Hematopoietic multipotent progenitor cell treated with erythropoietin and hydrocortisone succinate and interleukin-3 and kit ligand, for 8 days (in vitro differentiated cells): ENCODE results near the gene DPY19L1.
A peak's percentile ranks its signal among the peaks of the same experiment; 100 is the strongest.
"Not testable (repeated sequence)": the region's sequence is repeated elsewhere in the genome, so short reads cannot be mapped to it uniquely, and the experiment has no call there.

Source experiments
- DNase-seq: peaks from one replicate; pipeline ENCODE4 v3.0.0-alpha.2; 2015

The DPY19L1 gene

DNA sequence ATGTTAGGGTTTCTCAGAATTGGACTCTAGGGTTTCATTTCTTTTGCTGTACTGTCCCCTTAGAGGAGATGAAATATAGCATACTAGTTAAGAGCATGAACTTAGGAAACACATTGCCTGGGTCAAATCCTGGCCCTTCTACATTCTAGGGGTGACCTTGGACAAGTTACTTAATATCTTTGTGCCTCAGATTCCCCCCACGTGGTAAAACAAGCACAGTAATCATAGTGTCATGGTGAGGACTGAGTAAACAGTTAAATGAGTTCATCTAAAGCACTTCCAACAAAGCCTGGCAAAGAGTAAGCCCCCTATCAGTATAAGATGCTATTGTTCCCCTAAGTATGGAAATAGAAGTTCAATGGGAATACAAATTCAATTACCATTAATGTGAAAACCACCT lies 5.1 kb downstream of the DPY19L1 start:
- DNase-seq: no peak

DNA sequence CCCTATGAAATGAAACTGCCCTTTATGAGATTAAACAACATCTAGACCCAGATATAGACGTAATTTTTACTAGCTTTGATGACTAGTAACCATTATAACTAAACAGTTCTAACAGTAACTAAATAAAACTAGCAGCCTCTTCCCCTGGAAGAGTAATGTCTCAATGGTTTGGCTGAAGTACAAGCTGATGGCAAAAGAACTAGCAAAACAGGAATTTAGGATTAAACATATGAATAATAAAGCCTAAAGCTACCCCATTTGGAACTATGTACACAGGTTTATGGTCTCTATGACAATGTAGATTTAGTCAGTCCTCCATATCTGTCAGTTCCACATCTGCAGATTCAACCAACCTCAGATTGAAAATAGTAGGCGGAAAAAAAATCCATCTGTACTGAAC lies 6.4 kb downstream of the DPY19L1 start:
- DNase-seq: no peak

DNA sequence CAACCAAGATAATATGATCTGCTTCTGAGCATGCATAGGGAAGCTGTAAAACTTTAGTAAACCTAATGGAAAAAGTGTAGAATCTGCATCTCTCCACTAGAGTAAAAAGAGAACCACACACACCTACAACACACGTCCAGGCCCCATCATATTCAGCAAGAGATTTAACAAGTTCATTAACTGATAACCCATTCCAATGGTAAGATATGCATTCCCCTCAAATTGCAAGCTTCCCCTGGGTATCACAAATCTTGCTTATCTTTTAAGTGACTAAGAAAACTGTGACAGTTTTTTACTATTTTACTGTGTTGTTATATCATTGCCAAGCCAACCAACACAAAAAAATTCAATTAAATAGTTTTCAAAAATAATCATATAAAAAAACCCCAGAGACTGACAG lies 8.0 kb downstream of the DPY19L1 start:
- DNase-seq: no peak

DNA sequence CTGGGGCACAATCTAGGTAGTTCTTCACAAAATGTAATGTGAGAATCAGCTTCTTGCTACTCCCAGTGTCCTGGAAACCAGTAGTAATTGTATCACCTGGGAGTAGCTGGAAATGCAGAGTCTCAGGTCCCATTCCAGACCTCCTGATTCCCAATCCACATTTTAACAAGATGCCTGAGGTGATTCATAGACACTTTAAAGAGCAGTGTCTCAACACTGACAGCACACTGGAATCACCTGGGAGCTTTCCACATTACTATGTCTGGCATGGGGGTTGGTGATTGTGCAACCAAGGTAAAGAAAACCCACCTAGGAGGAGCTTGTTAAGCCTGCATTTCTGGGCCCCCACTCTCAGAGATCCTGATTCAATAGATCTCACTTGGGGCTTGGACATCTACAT lies 11.1 kb downstream of the DPY19L1 start:
- DNase-seq: no peak

DNA sequence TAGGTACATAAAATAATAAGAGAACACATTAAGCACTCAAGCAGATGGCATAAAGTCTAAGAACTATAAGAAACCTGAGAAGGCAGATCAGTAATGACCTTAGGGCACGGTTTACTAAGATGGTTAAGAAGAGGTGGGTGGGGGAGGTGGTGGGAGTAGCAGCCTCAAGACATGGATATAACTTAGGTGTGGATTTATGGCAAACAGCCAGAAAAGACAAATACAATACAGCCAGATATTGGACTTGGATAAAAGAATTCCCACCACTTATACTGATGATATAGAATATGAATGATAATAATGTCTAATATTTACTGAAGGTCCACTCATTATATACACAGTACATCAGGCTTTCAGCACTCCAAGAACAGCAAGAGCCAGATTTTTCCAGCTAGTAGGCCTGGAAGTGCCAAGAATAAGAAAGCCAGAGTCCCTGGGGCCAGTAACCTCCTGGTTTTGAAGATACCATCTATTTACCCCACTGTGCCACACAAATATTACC lies 11.9 kb downstream of the DPY19L1 start:
- no peak for DNase-seq

DNA sequence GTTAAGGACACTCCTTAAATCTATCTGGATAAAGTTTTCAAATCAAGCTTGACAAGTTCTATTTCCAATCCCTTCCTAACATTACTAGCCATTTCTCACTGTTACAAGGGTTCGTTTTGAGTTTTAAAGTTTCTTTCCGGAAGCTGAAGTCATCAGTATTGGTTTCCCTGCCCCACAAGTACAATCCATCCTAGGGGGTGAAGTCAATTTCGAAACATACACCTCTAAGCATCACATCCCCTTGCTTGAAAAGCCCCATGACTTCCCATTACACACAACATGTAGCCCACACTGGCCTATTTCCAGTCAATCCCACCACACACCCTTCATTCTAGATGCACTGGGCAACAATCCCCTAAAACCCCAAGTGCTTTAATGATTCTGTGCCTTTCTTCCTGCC lies 13.0 kb downstream of the DPY19L1 start:
- DNase-seq: no peak

DNA sequence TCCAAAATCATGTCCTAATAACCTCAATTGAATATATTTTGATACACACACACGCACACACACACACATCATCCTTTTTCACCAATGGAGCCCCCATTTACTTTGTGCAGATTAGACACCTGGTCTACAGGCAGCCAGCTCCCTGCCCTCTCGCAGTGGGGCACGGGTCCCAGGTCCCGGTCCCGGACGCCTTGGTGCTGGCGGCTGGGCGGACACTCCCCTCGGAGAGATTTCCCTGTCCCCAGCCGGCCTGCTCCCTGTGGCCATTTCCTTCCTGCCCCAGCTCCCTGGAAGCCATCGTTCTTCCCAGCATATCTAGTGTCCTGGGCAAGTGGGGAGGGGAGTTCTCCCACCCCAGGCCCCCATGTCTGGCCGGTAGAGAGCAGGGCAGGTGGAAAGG lies 14.6 kb downstream of the DPY19L1 start:
- no peak for DNase-seq

DNA sequence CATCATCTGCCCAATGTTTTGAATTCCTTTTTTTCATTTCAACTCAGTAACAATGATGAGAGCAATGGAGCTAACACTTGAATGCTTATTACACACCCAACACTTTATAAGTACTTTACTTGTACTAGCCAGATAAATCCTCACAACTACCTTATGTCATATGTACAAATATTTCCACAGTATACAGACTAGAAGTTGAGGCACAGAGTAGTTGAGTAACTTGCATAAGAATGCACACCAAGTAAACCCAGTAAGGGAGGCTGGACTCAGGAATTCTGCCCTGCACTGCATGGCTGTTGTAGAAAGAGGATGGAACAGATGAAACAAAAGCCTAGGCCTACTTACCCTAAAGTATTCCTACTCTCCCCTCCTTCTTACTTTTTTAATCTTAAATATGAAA lies 15.8 kb downstream of the DPY19L1 start:
- DNase-seq: no peak

DNA sequence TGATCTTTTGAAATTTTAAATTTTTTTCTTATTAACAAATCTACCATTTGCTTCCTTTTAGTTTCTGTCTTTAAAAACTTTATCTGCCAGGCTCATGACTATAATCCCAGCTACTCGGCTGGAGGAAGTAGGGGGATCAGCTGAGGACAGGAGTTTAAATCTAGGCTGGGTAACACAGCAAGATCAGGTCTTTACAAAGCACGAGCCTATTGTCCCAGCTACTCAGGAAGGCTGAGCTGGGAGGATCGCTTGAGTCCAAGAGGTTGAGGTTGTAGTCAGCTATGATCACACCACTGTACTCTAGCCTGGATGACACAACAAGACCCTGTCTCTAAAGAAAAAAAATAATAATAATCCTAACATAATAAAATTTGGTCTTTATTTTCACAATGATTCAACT lies 17.5 kb downstream of the DPY19L1 start:
- DNase-seq: no peak

DNA sequence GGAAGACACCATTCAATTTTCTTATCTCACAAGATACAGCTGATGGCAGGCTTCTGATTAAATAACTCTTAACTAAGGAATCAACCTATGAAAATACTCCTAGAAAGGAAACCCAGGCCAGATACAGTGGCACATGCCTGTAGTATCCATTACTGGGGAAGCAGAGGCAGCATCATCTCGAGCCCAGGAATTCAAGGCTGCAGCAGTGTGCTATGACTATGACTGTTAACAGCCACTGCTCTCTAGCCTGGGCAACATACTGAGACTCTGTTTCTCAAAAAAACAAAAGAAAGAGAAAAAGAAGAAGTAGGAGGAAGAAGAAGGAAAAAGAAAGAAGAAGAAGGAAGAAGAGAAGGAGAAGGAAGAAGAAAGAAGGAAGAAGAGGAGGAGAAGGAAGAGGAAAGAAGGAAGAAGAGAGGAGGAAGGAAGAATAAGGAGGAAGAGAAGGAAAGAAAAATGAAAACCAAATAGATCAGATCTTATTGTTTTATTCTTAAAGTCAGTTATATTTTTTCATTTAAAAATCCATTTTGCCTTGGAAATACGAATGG lies 18.0 kb downstream of the DPY19L1 start:
- DNase-seq: peak; percentile 32

DNA sequence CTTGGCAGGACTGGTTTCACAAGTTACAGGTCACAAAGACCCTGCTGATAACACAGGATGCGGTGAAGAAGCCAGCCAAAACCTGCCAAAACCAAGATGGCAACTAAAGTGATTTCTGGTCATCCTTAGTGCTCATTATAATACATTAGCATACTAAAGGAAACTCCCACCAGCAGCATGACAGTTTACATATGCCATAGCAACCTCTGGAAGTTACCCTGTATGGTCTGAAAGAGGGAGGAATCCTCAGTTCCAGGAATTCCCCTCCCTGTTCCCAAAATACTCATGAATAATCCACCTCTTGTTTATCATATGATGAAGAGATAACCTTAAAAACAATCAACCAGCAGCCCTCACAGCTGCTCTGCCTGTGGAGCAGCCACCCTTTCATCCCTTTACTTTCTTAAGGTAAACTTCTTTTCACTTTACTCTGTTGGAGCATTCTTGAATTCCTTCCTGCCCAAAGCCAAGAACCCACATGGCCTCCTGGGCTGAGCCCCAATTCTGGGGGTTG lies 21.9 kb downstream of the DPY19L1 start:
- DNase-seq: no peak

DNA sequence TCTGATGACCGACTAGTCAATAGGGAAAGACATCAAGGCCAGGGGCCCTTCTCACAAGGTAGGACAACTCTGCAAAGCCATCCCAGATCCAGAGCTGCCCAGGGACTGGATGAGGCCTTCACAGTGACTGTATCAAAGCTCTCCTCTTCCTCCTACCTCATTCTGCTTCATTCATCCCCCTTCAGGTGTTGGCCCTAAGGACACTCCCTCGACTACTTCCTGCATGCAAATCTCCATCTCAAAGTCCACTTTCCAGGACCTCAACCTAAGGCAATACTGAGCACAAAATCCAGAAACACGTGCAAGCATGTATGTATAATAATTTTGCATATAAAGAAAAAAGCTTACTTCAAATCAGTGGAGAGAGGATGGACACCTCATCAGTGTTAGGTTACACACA lies 25.1 kb downstream of the DPY19L1 start:
- no peak for DNase-seq

DNA sequence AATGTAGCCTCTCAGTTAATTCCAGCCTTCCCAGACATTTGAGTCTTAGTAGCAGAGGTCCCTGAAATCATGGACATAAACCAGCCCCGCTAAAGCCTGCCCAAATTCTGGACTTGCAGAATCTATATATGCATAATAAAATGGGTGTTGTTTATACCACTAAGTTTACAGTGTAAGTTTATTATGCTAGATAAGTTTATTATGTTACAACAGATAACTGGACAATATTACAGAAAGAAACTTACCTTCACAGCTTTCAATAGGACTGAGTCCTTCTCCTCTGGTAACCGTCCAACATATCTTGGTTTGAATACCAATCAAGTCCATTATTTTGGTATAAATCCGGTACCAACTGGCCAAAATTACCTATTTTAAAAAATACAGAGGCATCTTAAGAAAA lies 26.2 kb downstream of the DPY19L1 start:
- no peak for DNase-seq

DNA sequence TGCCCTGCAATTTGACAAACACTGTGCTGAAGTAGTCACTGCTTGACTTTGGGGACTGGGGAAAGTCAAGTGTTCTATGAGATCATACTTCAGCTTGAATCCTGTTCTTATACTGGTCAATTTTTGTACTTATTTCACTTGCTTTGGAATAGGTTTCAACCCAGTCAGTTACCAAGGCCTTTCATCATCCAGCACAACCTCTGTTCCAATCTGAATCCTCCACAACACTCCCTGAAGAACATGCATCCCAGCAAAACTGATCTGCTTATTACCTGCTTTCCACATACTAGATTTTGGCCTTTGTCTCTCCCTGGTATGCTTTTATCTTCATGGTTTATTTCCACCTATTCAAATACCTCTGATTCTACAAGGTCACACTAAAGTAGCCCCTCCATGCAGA lies 29.5 kb downstream of the DPY19L1 start:
- no peak for DNase-seq

DNA sequence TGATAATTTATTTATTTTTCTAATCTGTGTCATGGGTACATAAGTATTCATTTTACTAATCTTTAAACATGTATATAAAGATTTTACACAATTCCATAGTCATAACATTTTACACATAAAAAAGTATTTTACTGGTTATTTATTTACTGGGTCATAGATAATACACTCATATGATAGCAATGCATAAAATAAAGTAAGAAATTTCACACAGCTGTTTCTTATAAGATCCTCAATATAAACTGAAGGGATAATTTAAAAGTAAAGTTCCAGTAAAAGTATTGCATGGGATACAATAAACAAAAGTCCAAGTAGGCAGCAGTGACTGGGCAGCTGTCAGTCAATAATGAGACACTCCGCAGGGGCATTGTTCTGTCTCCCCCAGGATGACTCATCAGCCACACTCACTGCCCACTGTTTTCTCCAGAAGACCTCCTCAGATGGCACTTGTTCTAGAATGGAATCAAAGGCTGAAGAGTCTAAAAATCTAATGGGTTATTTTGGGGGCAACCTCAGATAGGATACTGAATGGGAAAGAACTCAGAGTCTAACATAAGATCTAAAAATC lies 32.7 kb downstream of the DPY19L1 start:
- no peak for DNase-seq

DNA sequence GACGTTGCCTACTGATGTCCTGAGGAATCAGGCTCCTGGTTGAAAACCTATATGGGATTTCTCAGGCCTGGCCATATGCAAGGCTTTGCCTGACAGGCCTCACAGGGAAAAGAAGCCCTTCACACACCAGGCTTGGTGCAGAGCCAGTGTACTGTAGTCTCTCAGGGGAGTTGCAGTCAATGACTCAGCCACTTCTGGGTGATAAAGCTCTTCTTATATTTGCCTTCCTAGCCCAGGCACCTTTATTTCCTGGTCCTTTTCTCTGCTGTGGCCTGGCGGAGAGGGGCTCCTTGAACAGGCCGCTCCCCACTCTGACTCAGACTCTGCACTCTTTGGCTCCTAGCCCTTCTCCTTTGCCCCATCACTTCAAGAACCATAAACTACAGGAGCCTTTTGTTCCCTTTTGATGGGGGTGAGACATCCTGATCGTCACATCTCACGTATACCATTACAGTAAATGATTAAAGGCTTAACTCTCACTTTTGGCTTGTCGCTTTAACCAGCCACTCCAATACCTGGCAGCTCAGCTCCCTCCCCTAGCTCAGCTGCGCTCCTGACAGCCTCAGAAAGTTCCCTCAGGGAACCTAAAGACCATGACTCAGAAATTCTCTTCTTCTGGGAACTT lies 33.5 kb downstream of the DPY19L1 start:
- peak; percentile 67 for DNase-seq

DNA sequence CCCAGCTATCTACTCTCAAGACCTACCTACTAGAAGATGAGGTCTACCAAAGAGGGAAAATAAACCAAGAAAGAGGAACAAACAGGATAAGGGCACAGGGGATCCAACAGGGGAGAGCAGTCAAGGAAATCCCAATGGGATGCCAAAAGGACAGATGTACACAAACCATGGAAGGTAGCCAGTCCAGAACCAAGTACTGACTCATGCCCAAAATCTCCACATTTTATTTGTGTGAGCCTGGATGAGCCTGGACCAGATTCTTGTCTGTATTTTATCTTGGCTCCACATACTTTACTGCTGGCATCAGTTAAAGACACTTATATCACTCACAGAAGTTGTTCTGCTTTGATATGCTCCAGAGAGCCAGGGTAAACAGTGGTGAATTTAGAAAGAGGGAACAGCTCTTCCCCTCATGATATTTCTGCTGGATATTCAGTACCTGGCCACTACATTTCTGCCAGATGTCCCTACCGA lies 34.1 kb downstream of the DPY19L1 start:
- peak; percentile 25 for DNase-seq

DNA sequence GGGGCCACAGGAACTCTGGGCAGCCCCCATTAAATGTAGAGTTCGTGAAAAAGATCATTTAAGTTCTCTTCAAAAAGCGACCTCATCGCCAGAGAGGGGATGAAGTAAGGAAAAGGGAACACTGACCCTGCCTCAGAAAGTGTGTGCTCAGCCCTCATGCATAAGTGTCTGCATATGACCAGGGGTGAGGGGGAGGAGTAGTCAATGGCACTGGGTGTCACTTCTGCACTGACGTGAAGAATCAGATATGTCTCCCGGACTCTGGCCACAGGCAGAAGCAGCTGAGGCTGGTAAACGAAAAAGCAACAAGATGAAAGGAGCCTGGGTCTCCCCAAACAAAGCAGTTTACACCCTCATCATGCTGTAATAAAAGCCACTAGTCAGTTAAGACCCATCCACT lies 39.0 kb downstream of the DPY19L1 start:
- DNase-seq: not testable (repeated sequence)

DNA sequence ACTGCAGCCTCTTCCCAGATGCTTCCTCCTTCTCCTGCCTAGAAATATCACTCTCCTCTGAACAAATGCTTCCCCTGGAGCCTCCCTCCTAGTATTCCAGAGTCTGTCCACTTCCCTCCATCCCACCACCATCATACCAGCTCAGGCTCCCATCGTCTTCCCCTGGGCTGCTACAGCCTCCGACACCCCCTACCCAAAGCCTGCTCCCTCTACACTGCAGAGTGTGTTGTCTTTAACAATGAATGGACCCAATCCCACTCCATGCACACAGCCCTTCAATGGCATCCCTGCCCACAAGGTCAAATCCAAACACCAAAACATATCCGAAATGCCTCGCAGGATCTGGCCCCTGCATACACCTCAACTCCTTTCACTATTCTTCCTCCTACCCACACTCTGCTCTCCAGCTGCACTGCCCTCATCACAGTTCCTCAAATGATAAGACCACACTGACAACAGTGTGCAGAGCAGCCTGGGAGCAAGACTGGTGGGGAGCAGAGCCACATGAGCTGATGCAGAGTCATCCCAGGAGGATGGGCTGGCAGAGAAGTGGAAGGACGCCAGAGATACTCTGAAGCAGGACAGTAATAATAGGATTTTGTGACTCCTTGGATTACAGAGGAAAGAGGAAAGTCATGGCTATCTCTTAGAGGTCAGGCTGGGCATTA lies 40.7 kb downstream of the DPY19L1 start:
- peak; percentile 49 for DNase-seq

DNA sequence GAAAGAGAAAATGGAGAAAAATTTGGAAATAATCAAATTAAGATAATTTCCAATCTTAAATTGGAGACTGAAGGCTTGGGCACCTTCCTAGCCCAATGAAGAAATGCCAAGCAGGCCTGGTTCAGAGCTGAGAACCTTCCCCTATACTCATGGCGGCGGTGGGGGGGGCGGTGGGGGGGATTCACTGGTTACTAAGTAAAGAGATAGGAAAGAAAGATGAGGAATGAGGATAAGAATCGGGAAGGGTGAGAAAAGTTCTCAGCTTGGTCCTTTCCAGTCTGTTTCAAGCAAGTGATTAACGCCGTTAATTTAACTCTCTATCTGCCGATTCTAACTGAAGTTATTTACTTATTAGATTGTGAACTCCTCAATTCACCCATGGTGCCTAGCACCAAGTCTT lies 41.5 kb downstream of the DPY19L1 start:
- DNase-seq: no peak

DNA sequence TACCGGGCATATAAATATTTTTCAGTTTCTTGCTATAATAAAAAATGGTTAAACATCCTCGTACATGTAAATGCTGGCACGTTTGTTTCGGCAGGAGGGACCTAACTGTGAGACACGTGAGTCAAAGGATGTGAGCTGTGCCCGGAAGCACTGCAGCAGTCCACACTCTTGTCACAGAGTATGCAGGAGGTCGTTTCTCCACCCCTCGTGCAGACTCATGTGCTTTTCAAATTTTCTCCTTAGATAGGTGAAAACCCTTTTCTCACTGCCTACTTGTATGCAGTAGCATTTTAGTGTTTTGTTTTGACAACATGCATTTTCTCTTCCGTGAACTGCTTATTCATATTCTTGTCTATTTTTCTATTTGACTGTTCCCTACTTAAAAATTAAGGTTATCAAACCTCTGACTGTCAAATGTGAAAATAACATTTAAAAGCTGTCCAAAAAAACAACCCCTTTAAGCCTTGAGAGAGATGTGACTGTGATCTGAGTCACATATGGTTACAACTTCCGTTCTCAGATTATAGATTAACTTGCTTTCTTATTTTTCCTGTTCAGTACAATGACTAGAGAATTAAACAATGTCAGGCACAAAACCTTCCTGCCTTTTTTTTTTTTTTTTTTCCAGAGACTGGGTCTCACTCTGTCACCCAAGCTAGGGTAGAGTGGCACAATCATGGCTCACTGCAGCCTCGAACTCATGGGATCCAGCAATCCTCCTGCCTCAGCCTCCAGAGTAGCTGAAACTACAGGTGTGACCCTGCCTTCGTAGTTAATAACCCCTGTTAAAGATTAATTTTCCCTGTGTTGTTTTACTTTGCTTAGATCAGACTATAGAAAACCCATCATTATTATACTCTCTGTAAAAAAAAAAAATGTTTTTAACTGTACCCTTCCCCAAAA lies 45.1 kb downstream of the DPY19L1 start:
- peak; percentile 3 for DNase-seq

DNA sequence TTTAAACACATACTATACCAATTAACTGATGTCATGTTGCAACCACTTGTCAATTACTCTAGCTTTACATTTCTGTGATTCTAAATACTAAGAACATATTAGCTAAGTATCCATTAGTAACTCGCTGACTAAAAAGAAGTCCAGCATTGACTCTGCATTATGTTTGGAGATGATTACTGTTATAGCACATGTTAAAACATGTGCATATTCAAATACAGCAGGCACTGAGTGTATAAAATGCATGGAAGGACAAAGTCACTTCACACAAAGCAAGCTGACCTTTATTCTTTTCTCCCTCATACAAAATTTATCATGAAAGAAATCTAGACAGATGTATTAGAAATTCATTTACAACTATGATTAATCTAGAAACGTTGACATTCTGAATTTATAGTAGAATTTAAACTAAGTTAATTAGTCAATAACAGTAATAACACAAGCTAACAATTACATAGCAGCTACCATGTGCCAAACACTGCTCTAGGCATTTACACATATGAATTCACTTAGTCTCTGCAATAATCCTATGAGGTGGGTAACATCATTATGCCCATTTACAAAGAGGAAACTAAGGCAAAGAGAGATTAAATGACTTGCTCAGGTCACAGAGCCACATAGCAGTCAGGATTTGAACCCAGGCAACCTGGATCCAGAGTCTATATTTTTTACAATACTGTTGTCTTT lies 48.7 kb downstream of the DPY19L1 start:
- not testable (repeated sequence) for DNase-seq
